Epithelial cell of esophagus (primary cell): ENCODE measurements around the gene COQ9.
"Not testable (repeated sequence)": the region's sequence is repeated elsewhere in the genome, so short reads cannot be mapped to it uniquely, and the experiment has no call there.

Experiments
- DNase-seq: peaks from one replicate; pipeline ENCODE4 v3.0.0; 2010; ENCODE audit warnings: low read depth
- H3K4me3 ChIP-seq: 2 replicates; pipeline ENCODE4 v1.5.1; 2011; ENCODE audit warnings: mild to moderate bottlenecking, low read length, control low read depth
- CTCF ChIP-seq: IDR thresholded peaks from 2 replicates; pipeline ENCODE4 v1.5.1; 2011; ENCODE audit warnings: low read depth, mild to moderate bottlenecking, low read length, control low read depth, inconsistent platforms; ENCODE audit not compliant: insufficient read depth; ENCODE audit errors: missing control alignments

The COQ9 gene

GRCh38 chr16:57486858-57487834 is 39.9 kb downstream of the COQ9 start:
- TF ChIP-seq CTCF, result no peak
- DNase-seq, result no peak
- H3K4me3 ChIP-seq, result no peak overlapping the region

GRCh38 chr16:57489229-57489628 is 42.0 kb downstream of the COQ9 start:
- no peak overlapping the region for H3K4me3 ChIP-seq
- no peak for TF ChIP-seq CTCF
- DNase-seq, result no peak

GRCh38 chr16:57493767-57494166 is 46.5 kb downstream of the COQ9 start:
- no peak overlapping the region for H3K4me3 ChIP-seq
- DNase-seq, result no peak
- no peak for TF ChIP-seq CTCF

GRCh38 chr16:57497121-57497520 is 49.8 kb downstream of the COQ9 start:
- no peak for TF ChIP-seq CTCF
- H3K4me3 ChIP-seq, result no peak overlapping the region
- no peak for DNase-seq

GRCh38 chr16:57498031-57498430 is 50.8 kb downstream of the COQ9 start:
- TF ChIP-seq CTCF, result no peak
- H3K4me3 ChIP-seq, result no peak overlapping the region

GRCh38 chr16:57499941-57500340 is 52.7 kb downstream of the COQ9 start:
- not testable (repeated sequence) for DNase-seq, H3K4me3 ChIP-seq

More at GRCh38 chr16:57498031-57498430, 50.8 kb downstream of the COQ9 start:
- DNase-seq, result no peak

- no peak for TF ChIP-seq CTCF
- DNase-seq, result no peak
- H3K4me3 ChIP-seq, result no peak overlapping the region
Observed at GRCh38 chr16:57500578-57501111, 53.4 kb downstream of the COQ9 start.
